Femur (tissue), 1 donor: ENCODE results near the gene HOXA6.

Experiments
- DNase-seq: peaks from one replicate; pipeline ENCODE4 v3.0.0-alpha.2; 2017

The HOXA6 gene

GRCh38 chr7:27147199-27148030 is at the start of gene HOXA6:
Gene HOXA6 (minus strand): TSS chr7:27147774. CDS start chr7:27147749, 25 bp downstream.
- DNase-seq, result peak; percentile 77

DNA sequence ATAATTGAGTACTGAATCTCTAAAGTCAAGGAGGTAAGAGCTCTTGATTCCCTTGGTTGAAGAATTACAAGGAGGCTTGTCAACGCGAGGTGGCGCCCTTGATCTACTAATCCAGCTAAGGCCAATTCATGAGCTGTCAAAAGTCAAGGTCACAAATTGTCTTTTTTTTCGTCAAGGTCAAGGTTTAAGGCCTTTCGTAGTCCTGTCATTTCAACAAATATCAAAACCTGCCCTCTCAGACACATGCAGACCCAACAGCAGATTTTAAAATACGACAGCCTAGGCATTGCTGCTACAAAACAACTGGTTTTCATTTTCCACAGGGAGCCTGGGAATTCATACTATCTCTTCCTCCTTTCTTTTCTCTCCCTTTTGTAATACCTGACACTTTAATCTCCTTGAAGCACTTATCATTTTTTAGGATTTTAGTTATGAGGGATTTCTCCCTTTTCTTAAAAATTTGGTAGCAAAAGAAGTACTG is 48.8 kb upstream of the HOXA6 start:
- peak; percentile 90 for DNase-seq

- DNase-seq, result peak; percentile 18
Observed at GRCh38 chr7:27194686-27195379, 47.3 kb upstream of the HOXA6 start.

DNA sequence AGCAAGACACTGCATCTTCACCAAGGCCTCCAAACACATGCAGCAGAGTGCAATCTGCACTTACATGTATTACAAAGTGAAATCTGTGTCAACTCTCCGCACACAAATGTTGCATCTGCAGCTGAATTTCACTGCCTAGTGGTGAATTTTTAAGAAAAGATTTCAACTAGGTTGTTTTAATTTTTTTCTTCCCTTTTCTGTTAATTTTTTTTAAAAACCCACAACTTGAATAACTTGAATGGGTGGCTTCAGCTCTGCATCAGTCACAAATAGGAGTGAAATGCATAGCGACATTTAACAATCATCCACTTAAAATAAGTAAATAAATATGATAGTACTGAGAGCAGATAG is 46.4 kb upstream of the HOXA6 start:
- DNase-seq, result no peak

DNA sequence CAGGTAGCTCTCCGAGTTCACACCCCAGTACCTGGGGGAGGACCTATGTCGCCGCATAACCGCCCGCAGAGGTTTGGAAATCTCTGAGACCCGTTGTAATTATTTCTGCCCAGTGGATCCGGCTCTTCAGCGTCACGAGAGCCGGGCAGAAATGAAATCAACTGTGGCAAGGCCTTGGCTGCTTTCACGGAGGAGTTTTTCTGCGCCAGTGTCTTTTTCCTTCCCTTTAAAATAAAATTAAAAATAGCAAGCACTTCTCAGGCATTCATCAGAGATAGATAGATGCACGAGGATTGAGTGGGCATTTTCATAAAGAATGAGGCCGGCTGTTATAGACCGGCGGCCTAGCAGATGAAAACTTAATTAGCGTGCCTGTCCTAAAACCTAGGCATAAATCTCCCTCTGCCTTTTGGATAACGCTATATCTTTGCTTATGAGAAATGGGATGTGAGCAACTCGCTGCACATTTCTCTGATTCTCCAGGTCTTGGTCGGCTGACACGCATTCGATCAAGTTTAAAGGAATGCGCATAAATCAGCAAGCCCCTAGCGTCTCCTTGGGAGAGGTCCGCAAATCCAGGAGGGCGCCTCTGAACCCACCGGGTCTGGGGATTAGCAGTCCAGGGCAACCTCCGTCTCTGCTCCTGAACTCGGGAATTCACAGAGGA is 45.9 kb upstream of the HOXA6 start:
- DNase-seq, result peak; percentile 17

- peak; percentile 60 for DNase-seq
Observed at GRCh38 chr7:27192546-27193334, 45.2 kb upstream of the HOXA6 start.

DNA sequence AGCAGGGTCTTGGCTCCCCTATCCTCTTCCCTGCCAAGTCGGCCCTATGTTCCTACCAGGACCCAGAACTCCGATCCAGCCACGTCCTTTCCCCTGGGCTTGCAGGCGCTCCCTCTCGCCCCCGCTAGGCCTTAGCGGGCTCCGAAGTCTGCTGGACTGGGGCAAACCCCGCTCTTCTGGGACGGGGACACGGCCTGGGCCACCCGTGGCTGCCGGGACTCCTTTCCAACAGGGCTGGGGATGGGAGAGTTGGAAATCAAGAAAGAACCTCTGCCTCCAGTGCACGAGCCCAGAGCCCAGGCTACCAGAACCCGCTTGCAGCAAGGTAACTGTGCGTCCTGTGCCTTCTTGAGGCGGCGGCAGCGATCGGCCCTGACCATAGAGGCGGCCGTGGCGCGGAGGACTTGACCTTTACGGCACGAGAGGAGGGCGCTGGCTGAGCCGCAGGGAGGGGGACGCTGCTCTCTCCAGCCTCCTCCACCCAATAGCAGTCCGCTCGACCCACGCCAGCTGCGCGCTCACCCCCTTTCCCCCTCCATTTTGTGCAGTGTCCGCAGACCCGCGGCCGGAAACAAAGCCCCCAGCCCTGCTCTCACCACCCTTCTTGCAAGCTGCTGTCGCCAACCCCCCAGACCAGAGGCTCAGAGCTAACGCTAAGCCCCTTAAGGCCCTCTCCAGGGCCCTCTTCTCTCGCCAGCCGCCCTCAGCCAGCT is 44.4 kb upstream of the HOXA6 start:
- DNase-seq, result peak; percentile 68

GRCh38 chr7:27191161-27191731 is 43.7 kb upstream of the HOXA6 start:
- peak; percentile 20 for DNase-seq

DNA sequence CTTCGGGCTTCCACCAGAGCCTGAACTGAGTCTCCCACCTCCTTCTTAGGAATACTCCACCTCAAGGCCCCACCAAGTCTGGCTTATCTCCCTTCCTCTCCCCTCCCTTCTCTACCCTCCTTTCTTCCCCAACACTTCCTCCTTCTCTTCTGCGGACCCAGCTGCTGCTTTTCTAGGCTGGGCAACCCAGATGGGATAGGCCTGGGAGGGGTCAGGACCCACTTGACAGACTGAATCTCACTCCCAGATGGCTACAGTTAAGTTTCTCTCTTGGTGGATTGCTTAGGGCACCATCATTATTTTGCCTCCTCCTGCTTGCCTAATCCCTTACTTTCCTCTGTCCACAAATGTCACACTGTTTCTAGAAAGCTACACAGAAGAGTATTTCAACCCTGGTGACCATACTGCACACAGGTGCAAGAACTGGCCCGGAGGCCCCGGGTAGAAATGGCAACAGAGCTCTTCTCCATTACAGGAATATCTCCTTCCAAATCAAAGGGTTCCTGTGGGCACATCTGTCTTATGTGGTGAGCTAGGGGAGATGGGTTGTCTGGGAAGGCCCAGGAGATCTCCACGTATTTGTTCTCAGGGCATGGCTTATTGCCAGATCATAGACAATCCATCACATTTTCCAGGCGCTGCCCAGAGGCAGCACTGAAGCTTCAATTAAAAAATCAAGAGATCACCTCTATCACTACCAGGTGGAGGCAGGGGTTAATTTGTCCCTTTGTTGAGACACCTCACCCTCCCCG is 42.6 kb upstream of the HOXA6 start:
- peak; percentile 12 for DNase-seq

DNA sequence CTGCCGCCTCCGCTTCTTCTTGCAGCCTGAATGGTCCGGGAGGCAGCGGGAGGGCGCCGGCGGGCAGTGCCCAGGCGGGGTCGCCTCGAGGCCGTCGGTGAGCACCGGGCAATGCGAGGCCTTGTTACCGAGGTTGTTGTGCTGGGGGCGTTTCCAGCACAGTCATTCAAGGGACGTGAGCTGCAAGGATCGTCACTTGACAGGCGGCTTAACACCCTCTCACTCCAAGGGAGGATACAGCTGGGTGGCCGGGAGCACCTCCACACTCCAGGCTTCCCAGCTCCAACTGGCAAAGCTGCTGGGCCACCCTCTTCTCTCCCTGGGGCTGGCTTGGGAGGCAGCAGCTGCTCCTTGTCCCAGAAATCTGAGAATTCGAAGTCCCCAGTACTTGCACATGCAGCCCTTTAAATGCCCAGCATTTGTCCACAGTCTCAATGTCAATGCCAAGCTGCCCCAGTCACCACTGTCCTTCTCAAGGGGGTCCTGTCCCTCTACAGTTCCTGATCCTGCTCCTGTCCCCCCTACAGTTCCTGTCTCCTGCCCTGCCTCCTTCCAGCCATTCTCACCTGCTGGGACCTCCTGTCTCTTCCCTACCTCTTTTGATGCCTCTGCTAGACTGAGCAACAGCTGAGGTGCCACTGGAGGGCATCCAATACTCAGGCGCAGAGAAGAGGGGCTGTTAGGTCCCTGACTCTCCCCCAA is 41.9 kb upstream of the HOXA6 start:
- DNase-seq, result peak; percentile 29

DNA sequence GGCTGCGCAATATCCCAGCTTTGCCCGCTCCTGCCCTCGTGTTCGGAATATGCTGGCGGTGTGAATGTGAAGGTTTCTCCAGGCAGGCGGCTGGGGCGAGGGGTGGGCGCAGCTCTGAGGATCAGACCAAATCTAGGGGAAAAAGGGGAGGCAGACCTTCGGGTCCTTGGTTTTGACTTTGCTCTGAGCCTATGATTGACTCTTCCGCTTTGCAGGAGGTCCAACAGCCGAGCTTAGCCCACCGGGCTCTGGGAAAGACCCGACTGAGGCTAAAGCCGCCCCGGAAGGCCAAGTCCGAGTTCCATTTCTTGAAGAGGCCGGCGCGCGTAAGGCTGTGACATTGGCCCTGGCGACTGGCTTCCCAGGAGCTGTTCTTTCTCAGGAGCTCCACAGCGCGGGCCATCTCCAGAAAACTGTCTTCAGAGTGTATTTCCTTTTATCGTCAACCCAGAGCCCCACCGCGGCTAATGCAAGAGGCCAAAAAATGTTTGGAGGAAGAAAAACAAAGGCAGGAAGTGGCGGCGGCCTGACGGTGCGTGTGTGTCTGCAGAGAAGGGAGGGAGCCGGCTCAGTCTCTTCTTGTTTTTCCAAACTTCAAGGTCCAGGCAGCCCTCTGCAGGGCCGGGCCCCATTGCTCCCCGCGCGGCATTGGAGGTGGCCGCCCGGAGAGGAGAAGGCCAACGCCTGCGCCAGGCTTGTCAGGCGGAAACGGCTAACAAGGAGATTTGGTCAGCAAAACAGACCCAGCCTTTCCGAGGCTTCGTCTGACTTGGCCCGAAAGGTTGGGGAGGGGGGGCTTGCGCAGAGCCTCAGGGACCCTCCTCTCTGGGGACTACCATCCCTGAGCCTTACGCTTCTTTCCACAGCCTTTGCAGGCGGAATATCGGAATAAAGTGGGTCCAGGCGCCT is 41.1 kb upstream of the HOXA6 start:
- peak; percentile 71 for DNase-seq

GRCh38 chr7:27187475-27188385 is 40.2 kb upstream of the HOXA6 start:
- DNase-seq, result peak; percentile 39

GRCh38 chr7:27186668-27187474 is 39.3 kb upstream of the HOXA6 start:
- peak; percentile 18 for DNase-seq

- DNase-seq, result peak; percentile 42
Observed at GRCh38 chr7:27185854-27186667, 38.5 kb upstream of the HOXA6 start.

DNA sequence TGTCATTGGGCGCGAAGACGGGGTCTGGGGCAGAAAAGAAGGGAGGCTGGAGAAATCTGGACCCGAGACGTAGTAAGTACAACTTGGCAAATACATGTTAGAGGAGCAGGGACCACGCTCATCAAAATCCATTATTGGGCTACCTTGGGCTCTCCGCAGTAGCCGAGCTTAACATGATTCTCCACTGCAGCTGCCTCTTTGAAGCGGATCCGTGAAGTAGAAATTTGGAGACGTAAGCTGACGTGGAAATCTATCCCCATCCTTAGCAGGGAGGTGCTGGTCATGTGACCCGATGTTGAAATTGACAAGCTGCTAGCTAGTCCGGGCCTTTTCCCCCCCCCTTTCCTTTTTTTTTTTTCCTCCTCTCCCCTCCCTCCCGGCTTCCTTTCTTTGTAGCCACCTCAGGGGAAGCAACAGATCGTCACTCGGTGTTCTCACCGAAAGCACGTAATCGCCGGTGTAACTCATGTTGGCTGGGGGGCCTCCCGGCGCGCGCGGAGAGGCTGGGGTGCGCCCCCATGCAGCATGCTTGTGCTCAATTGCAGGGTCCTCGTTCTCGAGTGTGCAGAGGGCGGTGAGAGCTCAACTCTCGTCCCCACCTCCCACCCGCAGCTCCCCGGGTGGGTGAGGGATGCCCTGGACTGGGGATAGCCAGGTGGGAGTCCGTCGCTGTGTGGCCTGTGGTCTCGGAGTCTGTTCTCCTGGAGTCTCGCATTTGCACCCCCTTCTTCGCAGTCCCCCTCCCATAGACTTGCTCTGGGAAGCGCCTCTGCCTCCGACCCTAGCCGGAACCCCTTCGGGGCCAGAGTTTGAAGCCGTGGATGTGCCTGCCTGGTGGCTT is 37.7 kb upstream of the HOXA6 start, which contains the start of gene HOXA11:
TSS of gene HOXA11 (minus strand) at position 220 of the 841 bp plus-strand sequence. CDS start at position 132, 88 bp downstream.
- peak; percentile 85 for DNase-seq
